Left lung (tissue), 10 donors: ENCODE measurements around the gene ZNF236. TPM values are rescaled to one million over a fixed set of nuclear protein-coding genes. Genes with fewer than 3 reads are reported as not detected.

Experiments used
- ATAC-seq: fragments of 200-7000 bp; cut with Tn5 transposase; one replicate; pipeline ENCODE4 v1.9.1; 2020; ENCODE audit warnings: moderate library complexity
- DNase-seq, 4 donors: peaks; one replicate each; pipeline ENCODE4 v3.0.0-alpha.2; 2013 to 2020
- H3K27ac ChIP-seq, 2 donors: fragments of 200-600 bp; sonication (generic) in 1 of 2; one replicate each; pipeline versions ENCODE4 v1.5.0 to v1.8.0; 2020 to 2021
- H3K27me3 ChIP-seq, 2 donors: fragments of 200-600 bp; sonication (generic) in 1 of 2; one replicate each; pipeline versions ENCODE4 v1.5.0 to v1.8.0; 2020 to 2021
- H3K36me3 ChIP-seq, 2 donors: fragments of 200-600 bp; sonication (generic) in 1 of 2; one replicate each; pipeline versions ENCODE4 v1.5.0 to v1.8.0; 2020 to 2021
- H3K4me1 ChIP-seq, 2 donors: fragments of 200-600 bp; one replicate each; pipeline ENCODE4 v1.8.0; 2021
- H3K4me3 ChIP-seq, 2 donors: fragments of 200-600 bp; sonication (generic) in 1 of 2; one replicate each; pipeline versions ENCODE4 v1.5.0 to v1.8.0; 2020 to 2021; ENCODE audit warnings: mild to moderate bottlenecking in 1 of 2
- H3K9me3 ChIP-seq, 2 donors: fragments of 200-600 bp; sonication (generic) in 1 of 2; one replicate each; pipeline versions ENCODE4 v1.5.0 to v1.8.0; 2020 to 2021
- intact Hi-C, 2 donors: fragments of 100-400 bp; cut with DNase I; formaldehyde crosslinking; loops; one replicate each; pipeline versions ENCODE4 v1.11.2 to v1.14.2; 2022
- polyA plus RNA-seq, 6 donors: library from polyadenylated mRNA; unstranded; fragments of 120-200 nt; gene quantifications; one replicate each; pipeline ENCODE4 v1.2.1, GENCODE V29; 2013; ENCODE audit not compliant: insufficient read length in 6 of 6
- total RNA-seq, 2 donors: library from RNA; stranded (reverse); fragmentation: NEBNext Ultra II Directional; extraction: Animal tissue kit (Norgen Biotek cat#: 25700); gene quantifications; one replicate each; pipeline ENCODE4 v1.2.1, GENCODE V29; 2021
- TF ChIP-seq, protein P1 (sequence below), 2 donors: fragments of 200-600 bp; sonication (generic) in 1 of 2; IDR thresholded peaks; one replicate each; pipeline versions ENCODE4 v1.5.0 to v1.8.0; 2021; ENCODE audit warnings: antibody characterized with exemption in 2 of 2
- donor health status: DM: no; HTN: yes; CAD: no.
- donor health status: DM: no; HTN: no; CAD: no.

The ZNF236 gene
- total and polyA plus RNA-seq, 8 donors: 10.9 to 15.1 (median 12.5) TPM

DNA sequence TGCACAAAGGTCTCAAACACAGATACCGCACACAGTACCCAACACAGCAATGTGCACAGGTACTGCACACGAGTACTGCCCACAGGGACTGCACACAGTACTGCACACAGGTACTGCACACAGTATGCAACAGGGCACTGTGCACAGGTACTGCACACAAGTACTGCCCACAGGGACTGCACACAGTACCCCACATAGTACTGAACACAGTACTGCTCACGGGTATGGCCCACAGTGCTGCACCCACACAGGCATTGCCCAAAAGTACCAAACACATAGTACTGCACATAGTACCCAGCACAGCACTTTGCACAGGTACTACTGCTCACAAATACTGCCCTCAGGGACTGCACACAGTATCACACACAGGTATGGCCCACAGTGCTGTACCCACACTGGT is 73.1 kb downstream of the ZNF236 start:
- H3K4me3 ChIP-seq: no peak overlapping the region
- TF ChIP-seq, protein P1, sequence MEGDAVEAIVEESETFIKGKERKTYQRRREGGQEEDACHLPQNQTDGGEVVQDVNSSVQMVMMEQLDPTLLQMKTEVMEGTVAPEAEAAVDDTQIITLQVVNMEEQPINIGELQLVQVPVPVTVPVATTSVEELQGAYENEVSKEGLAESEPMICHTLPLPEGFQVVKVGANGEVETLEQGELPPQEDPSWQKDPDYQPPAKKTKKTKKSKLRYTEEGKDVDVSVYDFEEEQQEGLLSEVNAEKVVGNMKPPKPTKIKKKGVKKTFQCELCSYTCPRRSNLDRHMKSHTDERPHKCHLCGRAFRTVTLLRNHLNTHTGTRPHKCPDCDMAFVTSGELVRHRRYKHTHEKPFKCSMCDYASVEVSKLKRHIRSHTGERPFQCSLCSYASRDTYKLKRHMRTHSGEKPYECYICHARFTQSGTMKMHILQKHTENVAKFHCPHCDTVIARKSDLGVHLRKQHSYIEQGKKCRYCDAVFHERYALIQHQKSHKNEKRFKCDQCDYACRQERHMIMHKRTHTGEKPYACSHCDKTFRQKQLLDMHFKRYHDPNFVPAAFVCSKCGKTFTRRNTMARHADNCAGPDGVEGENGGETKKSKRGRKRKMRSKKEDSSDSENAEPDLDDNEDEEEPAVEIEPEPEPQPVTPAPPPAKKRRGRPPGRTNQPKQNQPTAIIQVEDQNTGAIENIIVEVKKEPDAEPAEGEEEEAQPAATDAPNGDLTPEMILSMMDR (IDR thresholded peaks at IDR 0.05): no peak
- no peaks in the 10 kb centered on the region for H3K27me3 ChIP-seq
- peaks cover 6 to 73% of the 10 kb centered on the region in 2 donors for H3K36me3 ChIP-seq
- no peaks in the 10 kb centered on the region for H3K4me1 ChIP-seq
- intact Hi-C loops: no loop called here
- H3K27ac ChIP-seq: no peak overlapping the region
- DNase-seq (no peak), ATAC-seq (no peak)
- no peaks in the 10 kb centered on the region for H3K9me3 ChIP-seq

GRCh38 chr18:76896677-76897076 is 74.3 kb downstream of the ZNF236 start:
- intact Hi-C loops: no loop called here
- peaks cover 6 to 77% of the 10 kb centered on the region in 2 donors for H3K36me3 ChIP-seq
- TF ChIP-seq, protein P1 (IDR thresholded peaks at IDR 0.05): no peak

GRCh38 chr18:76897257-76897656 is 74.9 kb downstream of the ZNF236 start:
- no peaks in the 10 kb centered on the region for H3K27me3 ChIP-seq
- TF ChIP-seq, protein P1 (IDR thresholded peaks at IDR 0.05): no peak
- no peaks in the 10 kb centered on the region for H3K9me3 ChIP-seq
- no peak for DNase-seq
- no peak for ATAC-seq
- no peak overlapping the region for H3K4me3 ChIP-seq
- H3K36me3 ChIP-seq: peaks cover 6 to 80% of the 10 kb centered on the region in 2 donors
- H3K27ac ChIP-seq: no peak overlapping the region
- intact Hi-C loops: no loop called here
- H3K4me1 ChIP-seq: no peaks in the 10 kb centered on the region

More at GRCh38 chr18:76896677-76897076, 74.3 kb downstream of the ZNF236 start:
- DNase-seq: no peak
- Histone ChIP-seq H3K4me1 (no peaks in the 10 kb centered on the region), H3K27ac (no peak overlapping the region), H3K4me3 (no peak overlapping the region), H3K27me3 (no peaks in the 10 kb centered on the region), H3K9me3 (no peaks in the 10 kb centered on the region)
- ATAC-seq: no peak

- no peak for ATAC-seq
- no peaks in the 10 kb centered on the region for H3K9me3 ChIP-seq
- H3K27ac ChIP-seq: no peak overlapping the region
- DNase-seq: no peak
- intact Hi-C loops: no loop called here
- H3K4me3 ChIP-seq: no peak overlapping the region
- TF ChIP-seq, protein P1 (IDR thresholded peaks at IDR 0.05): no peak
- no peaks in the 10 kb centered on the region for H3K4me1 ChIP-seq
- H3K27me3 ChIP-seq: no peaks in the 10 kb centered on the region
- peaks cover 0 to 80% of the 10 kb centered on the region in 2 donors for H3K36me3 ChIP-seq
Observed at GRCh38 chr18:76903386-76903785, 81.0 kb downstream of the ZNF236 start.

DNA sequence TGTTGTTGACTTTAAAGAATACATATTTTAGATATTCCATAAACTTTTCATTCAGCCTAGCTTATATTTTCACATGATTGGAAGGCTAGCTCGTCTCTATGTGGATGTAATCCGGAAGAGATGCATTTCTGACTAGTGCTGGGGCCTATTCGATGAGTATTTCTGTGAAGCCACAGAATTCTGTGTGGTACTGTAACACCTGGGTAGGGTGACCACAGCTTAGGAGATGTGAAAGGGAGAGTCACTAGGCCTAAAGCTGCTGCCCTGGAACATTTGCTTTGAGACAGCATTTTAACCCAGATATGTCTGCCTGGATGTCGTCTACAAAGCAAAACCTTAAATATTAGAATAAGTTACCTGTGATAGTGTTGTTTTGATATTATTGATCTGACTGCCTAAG is 83.5 kb downstream of the ZNF236 start:
- ATAC-seq (no peak), DNase-seq (no peak)
- Histone ChIP-seq H3K27ac (no peak overlapping the region), H3K36me3 (peaks cover 0 to 78% of the 10 kb centered on the region in 2 donors), H3K4me3 (no peak overlapping the region), H3K27me3 (no peaks in the 10 kb centered on the region), H3K4me1 (no peaks in the 10 kb centered on the region), H3K9me3 (no peaks in the 10 kb centered on the region)
- TF ChIP-seq, protein P1 (IDR thresholded peaks at IDR 0.05): no peak
- intact Hi-C loops: no loop called here
